Fibroblast of gingiva (primary cell): ENCODE measurements around the gene COX15.
A peak's percentile ranks its signal among the peaks of the same experiment; 100 is the strongest.
"Not testable (repeated sequence)": the region's sequence is repeated elsewhere in the genome, so short reads cannot be mapped to it uniquely, and the experiment has no call there.

Experiments used
- DNase-seq: peaks from one replicate; pipeline ENCODE4 v3.0.0-alpha.2; 2011; ENCODE audit warnings: low read depth

COX15 gene

GRCh38 chr10:99732033-99732842, at the start of gene COX15, which contains the start of gene CUTC:
Gene COX15 (minus strand): TSS chr10:99732127. CDS start chr10:99732049, 78 bp downstream.
Gene CUTC (plus strand): TSS chr10:99732234. CDS start chr10:99732349, 115 bp downstream.
- DNase-seq: peak; percentile 96

DNA sequence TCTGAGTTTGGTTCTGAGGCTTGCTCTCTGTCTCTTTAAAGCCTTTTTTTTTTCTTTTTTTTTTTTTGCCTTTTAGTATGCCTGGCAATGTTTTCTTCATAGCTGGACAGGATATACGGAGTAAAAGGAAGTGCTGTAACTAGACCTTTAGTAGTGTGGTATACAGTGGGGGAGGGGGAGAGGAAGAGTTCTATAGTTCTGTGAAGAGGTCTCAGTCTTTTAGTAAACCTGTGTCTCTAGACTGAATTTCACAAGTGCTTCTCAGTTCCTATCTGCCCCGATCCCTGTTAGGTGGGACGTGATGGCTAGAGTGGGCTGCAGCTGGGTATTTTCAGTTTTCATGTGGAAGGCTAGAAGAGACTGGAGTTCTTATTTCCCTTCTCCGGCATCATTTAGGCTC, 47.4 kb upstream of the COX15 start:
- peak; percentile 70 for DNase-seq

GRCh38 chr10:99777918-99778714, 46.2 kb upstream of the COX15 start:
- DNase-seq: no peak

DNA sequence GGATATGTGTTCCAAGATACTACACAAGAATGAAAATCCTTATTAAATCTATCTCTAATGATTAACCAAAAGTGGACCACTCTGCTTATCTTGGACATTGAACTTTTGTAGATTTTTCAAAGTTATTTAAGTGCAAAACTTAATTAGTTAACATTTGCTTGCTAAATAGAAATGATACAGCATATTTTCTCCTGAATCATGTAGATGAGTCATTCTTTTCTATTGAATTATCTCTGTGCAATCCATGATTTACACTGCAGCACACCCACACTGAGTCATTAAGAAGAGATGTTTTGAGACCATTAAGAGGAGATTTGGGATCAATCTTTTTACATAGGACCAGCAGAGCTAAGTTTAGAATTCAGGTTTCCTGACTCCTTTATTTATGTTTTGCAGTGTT, 43.9 kb upstream of the COX15 start:
- peak; percentile 88 for DNase-seq

- DNase-seq: no peak
These were observed 38.6 kb upstream of the COX15 start for GRCh38 chr10:99770408-99771045.

DNA sequence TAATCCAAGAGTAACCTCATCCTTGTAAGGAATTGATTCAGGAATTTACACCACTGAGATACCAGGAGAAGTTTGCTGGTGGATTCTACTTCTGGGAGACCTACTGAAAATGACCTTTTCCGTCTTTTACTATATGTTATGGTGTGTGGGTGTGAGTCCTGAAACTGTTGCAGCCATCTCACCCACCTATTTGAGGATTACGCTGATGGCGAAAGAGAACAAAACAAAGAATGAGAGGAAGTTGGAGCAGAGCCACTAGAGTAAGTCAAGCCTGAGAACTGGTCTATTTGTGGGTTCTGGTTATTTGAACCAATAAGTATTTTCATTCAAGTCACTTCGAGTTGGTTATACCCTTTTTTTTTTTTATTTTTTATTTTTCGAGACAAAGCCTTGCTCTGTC, 37.8 kb upstream of the COX15 start:
- no peak for DNase-seq

- DNase-seq: no peak
These were observed 36.6 kb upstream of the COX15 start for GRCh38 chr10:99768556-99768955.

- DNase-seq: no peak
These were observed 36.0 kb upstream of the COX15 start for GRCh38 chr10:99767901-99768300.

- no peak for DNase-seq
These were observed 34.4 kb upstream of the COX15 start for GRCh38 chr10:99766302-99766681.

- DNase-seq: no peak
These were observed 33.9 kb upstream of the COX15 start for GRCh38 chr10:99765672-99766301.

DNA sequence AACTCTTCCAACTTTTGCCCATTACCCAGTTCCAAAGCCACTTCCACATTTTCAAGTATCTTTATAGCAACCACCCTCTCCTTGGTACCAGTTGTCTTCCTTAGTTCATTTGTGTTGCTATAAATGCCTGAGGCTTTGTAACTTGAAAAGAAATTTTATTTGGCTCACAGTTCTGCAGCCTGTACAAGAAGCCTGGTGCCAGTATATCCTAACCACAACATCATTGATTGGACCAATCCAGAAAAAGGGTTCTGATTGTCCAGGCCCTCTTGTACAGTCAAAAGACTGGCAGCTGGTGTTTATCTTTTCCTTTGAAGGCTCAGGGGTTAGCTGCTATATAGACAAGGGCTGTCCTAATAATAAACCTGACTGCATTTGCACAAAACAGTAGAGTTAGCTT, 29.4 kb upstream of the COX15 start:
- DNase-seq: no peak

- DNase-seq: no peak
These were observed 28.4 kb upstream of the COX15 start for GRCh38 chr10:99760321-99760720.

- DNase-seq: peak; percentile 51
These were observed 26.4 kb upstream of the COX15 start for GRCh38 chr10:99758211-99758891.

DNA sequence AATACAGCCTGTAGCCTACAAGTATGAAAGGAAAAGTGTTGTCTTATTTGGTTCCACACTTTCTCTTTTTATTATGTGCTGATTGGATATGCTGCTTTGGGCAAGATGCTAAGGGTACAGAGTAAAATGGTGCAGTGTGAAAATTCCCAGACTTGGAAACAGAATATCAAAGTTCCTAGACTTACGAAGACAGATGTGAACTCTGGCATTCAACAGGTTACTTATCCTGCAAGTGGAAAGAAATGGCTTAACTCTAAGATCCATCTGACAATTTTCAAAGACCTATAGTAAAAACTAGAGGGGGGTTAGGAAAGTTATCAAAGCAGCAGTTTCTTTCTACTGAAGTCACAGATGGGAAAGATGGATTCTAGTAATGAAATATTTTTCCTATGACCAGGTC, 24.2 kb upstream of the COX15 start:
- no peak for DNase-seq

DNA sequence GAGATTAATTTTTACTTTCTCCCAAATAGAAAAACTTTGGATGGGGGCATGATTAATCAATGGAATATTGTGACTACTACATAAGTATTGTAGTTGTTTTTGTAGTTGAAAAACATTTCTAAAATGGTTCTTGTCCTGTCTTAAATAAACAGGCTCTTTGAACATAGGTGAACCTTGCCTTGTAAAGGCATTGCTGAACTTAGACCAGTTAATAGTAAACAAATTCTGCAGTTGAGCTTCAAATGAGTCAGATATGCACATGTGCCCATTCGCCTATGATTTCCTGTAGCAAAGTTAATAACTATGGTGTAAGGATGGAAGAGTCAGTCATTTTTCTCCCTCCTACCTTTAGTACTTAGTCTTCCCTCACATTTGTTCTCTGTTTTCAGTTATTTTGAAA, 22.7 kb upstream of the COX15 start:
- no peak for DNase-seq

GRCh38 chr10:99750641-99751040, 18.7 kb upstream of the COX15 start:
- DNase-seq: no peak

DNA sequence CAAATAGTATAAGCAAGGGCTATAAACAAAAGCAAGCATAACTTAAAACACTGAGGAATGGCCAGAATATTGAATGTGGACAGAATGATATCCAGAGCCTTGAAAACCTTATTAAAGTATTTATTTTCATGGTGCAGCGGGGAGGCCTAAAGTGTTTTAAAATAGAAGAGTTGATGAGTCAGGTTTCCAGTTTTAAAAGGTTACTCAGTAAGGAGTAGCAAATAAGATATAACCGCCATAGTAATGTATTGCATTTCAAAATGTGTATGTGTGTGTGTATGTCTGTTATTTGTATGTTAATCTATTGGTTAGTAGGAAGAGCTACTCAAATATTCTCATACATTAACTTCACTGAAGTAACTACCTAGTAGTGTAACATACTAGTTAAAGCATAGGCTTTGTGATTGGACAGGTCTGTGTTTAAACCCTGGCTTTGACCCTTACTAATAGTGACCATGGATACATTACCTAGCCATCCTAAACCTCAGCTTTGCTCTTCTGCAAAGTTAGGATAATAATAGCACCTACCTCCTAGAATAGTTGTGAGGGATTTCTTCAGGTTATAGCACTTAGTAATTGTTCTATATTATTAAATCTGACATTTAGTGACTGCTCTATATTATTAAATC, 17.0 kb upstream of the COX15 start:
- DNase-seq: no peak

GRCh38 chr10:99746166-99746565, 14.2 kb upstream of the COX15 start:
- not testable (repeated sequence) for DNase-seq

DNA sequence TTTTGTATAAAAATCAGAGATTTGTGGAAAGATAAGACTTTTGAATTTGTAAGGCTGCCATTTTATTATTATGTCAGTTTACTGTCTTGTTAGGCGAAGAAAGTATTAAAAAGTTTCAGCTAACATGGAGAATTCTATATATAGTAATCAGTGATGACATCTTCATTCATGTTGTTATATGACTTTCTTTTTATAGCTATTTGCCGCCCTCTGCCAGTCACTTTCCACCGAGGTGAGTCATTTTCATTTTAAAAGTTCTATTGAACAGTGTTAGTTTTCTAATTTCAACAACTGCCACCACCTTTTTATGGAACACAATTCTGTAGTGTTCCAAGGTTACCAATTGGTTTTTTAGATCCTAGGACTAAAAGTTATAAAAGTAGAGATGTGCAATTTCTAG, 11.9 kb upstream of the COX15 start:
- DNase-seq: no peak

- DNase-seq: peak; percentile 74
These were observed 10.8 kb upstream of the COX15 start for GRCh38 chr10:99742701-99743100.

DNA sequence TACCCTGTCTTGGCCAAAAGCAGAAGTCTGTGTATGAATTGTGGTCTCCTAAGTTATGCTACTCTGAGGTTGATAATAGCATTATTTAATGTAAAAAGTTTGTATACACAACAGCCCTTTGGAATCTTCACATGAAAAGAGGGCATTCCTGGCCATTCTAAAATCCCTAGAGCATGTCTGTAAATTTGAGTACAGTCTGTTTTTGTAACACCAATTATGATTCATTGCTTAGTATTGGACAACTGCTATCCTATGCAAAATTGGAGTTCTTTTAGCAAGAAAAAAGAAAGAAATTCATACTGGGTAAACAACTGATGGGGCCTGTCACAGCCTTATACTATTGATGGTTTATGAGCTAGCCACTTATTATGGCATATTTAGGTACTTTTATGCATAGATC, 10.3 kb upstream of the COX15 start:
- DNase-seq: peak; percentile 86
